ENCODE results near the gene NSL1. TPM values are rescaled to one million over a fixed set of nuclear protein-coding genes. Genes with fewer than 3 reads are reported as not detected.
A peak's percentile ranks its signal among the peaks of the same experiment; 100 is the strongest.

Gene NSL1
- total RNA-seq, 1 donor = 42.3 TPM

- TF ChIP-seq, protein P1, sequence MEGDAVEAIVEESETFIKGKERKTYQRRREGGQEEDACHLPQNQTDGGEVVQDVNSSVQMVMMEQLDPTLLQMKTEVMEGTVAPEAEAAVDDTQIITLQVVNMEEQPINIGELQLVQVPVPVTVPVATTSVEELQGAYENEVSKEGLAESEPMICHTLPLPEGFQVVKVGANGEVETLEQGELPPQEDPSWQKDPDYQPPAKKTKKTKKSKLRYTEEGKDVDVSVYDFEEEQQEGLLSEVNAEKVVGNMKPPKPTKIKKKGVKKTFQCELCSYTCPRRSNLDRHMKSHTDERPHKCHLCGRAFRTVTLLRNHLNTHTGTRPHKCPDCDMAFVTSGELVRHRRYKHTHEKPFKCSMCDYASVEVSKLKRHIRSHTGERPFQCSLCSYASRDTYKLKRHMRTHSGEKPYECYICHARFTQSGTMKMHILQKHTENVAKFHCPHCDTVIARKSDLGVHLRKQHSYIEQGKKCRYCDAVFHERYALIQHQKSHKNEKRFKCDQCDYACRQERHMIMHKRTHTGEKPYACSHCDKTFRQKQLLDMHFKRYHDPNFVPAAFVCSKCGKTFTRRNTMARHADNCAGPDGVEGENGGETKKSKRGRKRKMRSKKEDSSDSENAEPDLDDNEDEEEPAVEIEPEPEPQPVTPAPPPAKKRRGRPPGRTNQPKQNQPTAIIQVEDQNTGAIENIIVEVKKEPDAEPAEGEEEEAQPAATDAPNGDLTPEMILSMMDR (IDR thresholded peaks at IDR 0.05; ENCODE audit: insufficient read depth, low read depth, low read length) = no peak
- H3K4me3 ChIP-seq (ENCODE audit: low read depth, low read length) = peak overlapping the region; percentile 46
- DNase-seq (ENCODE audit: low read depth) = no peak
Observed at GRCh38 chr1:212752934-212753497, 38.6 kb downstream of the NSL1 start.

DNA sequence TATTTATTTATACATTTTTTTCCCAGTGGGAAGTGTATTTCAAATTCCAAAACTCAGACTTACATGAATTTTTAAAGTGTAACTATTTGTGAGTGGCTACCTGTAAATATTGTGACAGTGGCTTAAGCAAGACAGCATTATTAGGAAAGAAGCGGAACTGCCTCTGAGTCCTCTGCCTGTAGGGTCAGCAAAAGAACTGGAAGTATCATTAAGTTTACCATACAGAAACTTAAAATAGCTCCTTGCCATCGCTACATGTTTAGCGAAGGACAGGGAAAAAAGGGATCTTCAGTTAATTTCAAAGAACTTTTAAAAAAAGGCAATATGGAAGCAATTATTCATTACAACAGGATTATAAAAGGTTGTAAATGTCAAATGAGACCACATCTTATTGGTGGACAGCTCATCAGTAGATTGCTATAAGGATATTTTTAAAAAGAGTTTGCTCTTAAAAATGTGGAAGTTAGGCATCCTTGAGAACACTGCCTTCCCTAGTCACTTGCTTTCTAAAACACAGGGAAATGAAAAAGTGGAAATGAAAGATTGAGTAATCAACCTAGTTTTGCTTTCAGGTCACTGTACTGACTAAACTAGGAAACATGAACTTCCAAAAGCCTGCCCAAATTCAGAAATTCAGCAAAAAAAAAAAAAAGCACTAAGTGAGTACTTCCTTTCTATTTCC is 39.2 kb downstream of the NSL1 start:
- TF ChIP-seq, protein P1 (IDR thresholded peaks at IDR 0.05; ENCODE audit: insufficient read depth, low read depth, low read length) = no peak
- DNase-seq (ENCODE audit: low read depth) = peak; percentile 57
- H3K4me3 ChIP-seq (ENCODE audit: low read depth, low read length) = peak overlapping the region; percentile 46

- no peak overlapping the region for H3K4me3 ChIP-seq (ENCODE audit: low read depth, low read length)
- DNase-seq (ENCODE audit: low read depth) = peak; percentile 75
- TF ChIP-seq, protein P1 (IDR thresholded peaks at IDR 0.05; ENCODE audit: insufficient read depth, low read depth, low read length) = peak; percentile 80
Observed at GRCh38 chr1:212749821-212750535, 41.6 kb downstream of the NSL1 start.

DNA sequence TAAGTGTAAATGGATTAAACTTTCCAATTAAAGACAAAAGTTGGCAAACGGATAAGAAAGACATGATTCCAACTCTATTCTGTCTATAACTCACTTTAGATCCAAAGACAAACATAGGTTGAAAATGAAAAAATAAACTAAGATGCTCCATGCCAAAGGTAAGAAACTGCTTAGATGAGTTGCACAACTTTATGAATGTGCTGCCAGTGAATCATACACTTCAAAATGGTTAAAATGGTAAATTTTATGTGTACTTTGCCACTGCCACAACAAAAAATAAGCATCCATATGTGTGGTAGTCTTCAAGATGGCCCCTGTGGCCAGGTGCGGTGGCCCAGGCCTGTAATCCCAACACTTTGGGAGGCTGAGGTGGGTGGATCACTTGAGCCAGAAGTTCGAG is 45.0 kb downstream of the NSL1 start:
- H3K4me3 ChIP-seq (ENCODE audit: low read depth, low read length) = no peak overlapping the region
- no peak for DNase-seq (ENCODE audit: low read depth)
- TF ChIP-seq, protein P1 (IDR thresholded peaks at IDR 0.05; ENCODE audit: insufficient read depth, low read depth, low read length) = no peak

DNA sequence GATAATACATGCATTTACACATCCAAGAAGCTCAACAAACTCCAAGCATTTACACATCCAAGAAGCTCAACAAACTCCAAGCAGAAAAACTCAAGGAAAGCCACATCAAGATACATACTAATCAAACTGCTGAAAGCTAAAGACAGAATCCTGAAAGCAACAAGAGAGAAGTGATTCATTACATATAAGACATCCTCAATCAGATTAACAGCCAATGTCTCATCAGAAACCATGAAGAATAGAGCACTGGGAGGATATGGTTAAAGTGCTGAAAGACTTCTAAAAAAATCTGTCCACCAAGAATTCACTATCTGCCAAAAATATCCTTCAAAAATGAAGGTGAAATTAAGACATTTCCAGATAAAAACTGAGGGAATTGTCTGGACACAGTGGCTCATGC is 46.3 kb downstream of the NSL1 start:
- no peak overlapping the region for H3K4me3 ChIP-seq (ENCODE audit: low read depth, low read length)
- no peak for DNase-seq (ENCODE audit: low read depth)
- TF ChIP-seq, protein P1 (IDR thresholded peaks at IDR 0.05; ENCODE audit: insufficient read depth, low read depth, low read length) = no peak

DNA sequence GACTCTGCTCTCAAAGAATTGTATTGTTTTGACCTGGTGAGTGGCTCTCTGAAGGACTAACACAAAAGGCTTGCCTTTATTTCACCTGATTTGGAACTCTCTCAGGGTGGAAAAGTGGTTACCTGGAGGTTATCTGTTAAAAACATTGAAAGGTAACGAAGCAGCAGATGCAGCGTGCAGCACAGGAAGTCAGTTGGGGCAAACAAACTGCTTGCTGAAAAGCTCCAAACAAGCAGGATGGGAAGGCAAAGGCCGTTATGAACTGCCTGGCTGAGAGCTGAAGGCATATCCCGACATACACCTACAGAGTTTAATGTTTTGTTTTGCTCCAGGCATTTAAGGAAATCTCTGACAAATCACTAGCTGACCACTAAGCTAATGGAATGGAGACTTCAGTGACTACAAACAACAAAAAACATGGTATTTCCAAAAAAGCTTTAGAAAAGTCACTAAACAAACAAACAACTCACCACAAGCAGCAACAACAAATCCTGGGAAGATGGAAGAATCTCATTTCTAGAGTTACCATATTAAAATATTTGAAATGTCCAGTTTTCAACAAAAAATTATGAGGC is 47.6 kb downstream of the NSL1 start:
- peak; percentile 50 for DNase-seq (ENCODE audit: low read depth)
- H3K4me3 ChIP-seq (ENCODE audit: low read depth, low read length) = no peak overlapping the region
- TF ChIP-seq, protein P1 (IDR thresholded peaks at IDR 0.05; ENCODE audit: insufficient read depth, low read depth, low read length) = no peak
